KMS-11 (cell line): ENCODE data around the gene PREP.

Experiments used
- H2AFZ ChIP-seq: fragments of 200-600 bp; sonication (generic); 2 replicates; pipeline ENCODE4 v1.6.1; 2016; ENCODE audit warnings: antibody characterized with exemption, mixed run types, low read depth
- H3K27ac ChIP-seq: fragments of 200-600 bp; sonication (generic); 2 replicates; pipeline ENCODE4 v1.6.1; 2016; ENCODE audit warnings: mild to moderate bottlenecking, mixed run types
- H3K27me3 ChIP-seq: fragments of 200-600 bp; sonication (generic); 2 replicates; pipeline ENCODE4 v1.6.1; 2017; ENCODE audit warnings: mild to moderate bottlenecking, low read depth, mixed run types, moderate library complexity; ENCODE audit not compliant: insufficient read depth
- H3K36me3 ChIP-seq: fragments of 200-600 bp; sonication (generic); 2 replicates; pipeline ENCODE4 v1.6.1; 2017; ENCODE audit warnings: mild to moderate bottlenecking, mixed run types; ENCODE audit not compliant: insufficient read depth
- H3K4me1 ChIP-seq: fragments of 200-600 bp; sonication (generic); 2 replicates; pipeline ENCODE4 v1.6.1; 2016; ENCODE audit warnings: mild to moderate bottlenecking, low read depth, mixed run types; ENCODE audit not compliant: poor library complexity, severe bottlenecking
- H3K4me2 ChIP-seq: fragments of 200-600 bp; sonication (generic); 2 replicates; pipeline ENCODE4 v1.7.0; 2016; ENCODE audit warnings: mild to moderate bottlenecking, mixed run types
- H3K4me3 ChIP-seq: fragments of 200-600 bp; sonication (generic); IDR thresholded peaks from 2 replicates; pipeline ENCODE4 v1.6.1; 2017; ENCODE audit warnings: low read depth, low read length, mixed read lengths; ENCODE audit not compliant: insufficient read depth
- H3K79me2 ChIP-seq: fragments of 200-600 bp; sonication (generic); 2 replicates; pipeline ENCODE4 v1.6.1; 2016; ENCODE audit warnings: low read depth, mixed run types; ENCODE audit not compliant: insufficient read depth
- H3K9ac ChIP-seq: fragments of 200-600 bp; sonication (generic); 2 replicates; pipeline ENCODE4 v1.6.1; 2016; ENCODE audit warnings: mild to moderate bottlenecking, mixed run types
- H4K20me1 ChIP-seq: fragments of 200-600 bp; sonication (generic); 2 replicates; pipeline ENCODE4 v1.6.1; 2016; ENCODE audit warnings: mild to moderate bottlenecking, mixed run types; ENCODE audit not compliant: insufficient read depth
- TF ChIP-seq, protein P1 (sequence below): fragments of 200-600 bp; sonication (generic); conservative IDR thresholded peaks from 2 replicates; pipeline ENCODE4 v1.6.1; 2017; ENCODE audit warnings: low read depth, mild to moderate bottlenecking, antibody characterized with exemption, low read length, moderate library complexity, mixed read lengths

The PREP gene

DNA sequence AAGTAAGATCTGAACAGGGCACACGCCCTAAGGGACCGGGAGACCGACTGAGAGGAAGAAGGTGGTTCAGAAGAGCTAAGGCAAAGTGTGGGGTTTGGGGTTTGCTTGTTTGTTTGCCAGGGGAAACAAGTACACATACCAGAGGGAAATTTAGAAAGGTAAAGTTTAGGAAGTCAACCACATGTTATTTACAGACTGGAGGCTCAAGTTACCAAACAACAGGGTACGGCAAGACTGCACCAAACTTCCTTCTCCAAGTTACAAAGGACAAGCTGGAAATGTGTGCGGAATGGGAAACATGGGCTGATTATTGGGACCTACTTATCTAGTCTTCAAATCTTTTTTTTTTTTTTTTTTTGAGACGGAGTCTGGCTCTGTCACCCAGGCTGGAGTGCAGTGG is 11.2 kb downstream of the PREP start:
- Histone ChIP-seq H4K20me1 (no peaks in the 10 kb centered on the region), H3K9ac (no peak overlapping the region), H3K4me2 (no peak overlapping the region), H3K4me1 (no peaks in the 10 kb centered on the region), H3K79me2 (no peaks in the 10 kb centered on the region), H3K4me3 (no peak overlapping the region), H3K27me3 (no peaks in the 10 kb centered on the region), H2AFZ (no peak overlapping the region), H3K27ac (no peak overlapping the region), H3K36me3 (no peaks in the 10 kb centered on the region)
- TF ChIP-seq, protein P1, sequence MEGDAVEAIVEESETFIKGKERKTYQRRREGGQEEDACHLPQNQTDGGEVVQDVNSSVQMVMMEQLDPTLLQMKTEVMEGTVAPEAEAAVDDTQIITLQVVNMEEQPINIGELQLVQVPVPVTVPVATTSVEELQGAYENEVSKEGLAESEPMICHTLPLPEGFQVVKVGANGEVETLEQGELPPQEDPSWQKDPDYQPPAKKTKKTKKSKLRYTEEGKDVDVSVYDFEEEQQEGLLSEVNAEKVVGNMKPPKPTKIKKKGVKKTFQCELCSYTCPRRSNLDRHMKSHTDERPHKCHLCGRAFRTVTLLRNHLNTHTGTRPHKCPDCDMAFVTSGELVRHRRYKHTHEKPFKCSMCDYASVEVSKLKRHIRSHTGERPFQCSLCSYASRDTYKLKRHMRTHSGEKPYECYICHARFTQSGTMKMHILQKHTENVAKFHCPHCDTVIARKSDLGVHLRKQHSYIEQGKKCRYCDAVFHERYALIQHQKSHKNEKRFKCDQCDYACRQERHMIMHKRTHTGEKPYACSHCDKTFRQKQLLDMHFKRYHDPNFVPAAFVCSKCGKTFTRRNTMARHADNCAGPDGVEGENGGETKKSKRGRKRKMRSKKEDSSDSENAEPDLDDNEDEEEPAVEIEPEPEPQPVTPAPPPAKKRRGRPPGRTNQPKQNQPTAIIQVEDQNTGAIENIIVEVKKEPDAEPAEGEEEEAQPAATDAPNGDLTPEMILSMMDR: no peak

DNA sequence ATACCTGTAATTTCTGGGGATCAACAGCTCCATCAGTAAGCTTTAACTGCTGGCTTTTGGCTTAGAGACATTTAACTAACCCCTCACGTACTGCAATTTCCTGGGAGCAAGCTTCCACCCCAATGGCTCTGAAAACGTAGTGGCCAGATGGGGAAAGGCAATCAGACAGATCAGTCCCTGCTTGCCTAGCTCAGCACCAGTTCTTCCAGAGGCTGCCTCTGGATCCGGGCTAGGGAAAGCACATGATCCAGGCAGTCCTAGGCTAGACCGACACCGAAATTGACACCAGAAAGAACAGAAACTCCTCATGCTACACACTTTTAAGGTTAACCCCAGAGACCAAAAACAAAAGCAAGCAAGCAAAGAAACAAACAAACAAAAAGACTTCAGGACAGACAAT is 13.3 kb downstream of the PREP start:
- Histone ChIP-seq H3K27me3 (no peaks in the 10 kb centered on the region), H3K4me2 (no peak overlapping the region), H3K9ac (no peak overlapping the region), H3K36me3 (no peaks in the 10 kb centered on the region), H2AFZ (no peak overlapping the region), H4K20me1 (no peaks in the 10 kb centered on the region), H3K79me2 (no peaks in the 10 kb centered on the region), H3K27ac (no peak overlapping the region), H3K4me3 (no peak overlapping the region), H3K4me1 (peaks cover 4% of the 10 kb centered on the region)
- TF ChIP-seq, protein P1: no peak

DNA sequence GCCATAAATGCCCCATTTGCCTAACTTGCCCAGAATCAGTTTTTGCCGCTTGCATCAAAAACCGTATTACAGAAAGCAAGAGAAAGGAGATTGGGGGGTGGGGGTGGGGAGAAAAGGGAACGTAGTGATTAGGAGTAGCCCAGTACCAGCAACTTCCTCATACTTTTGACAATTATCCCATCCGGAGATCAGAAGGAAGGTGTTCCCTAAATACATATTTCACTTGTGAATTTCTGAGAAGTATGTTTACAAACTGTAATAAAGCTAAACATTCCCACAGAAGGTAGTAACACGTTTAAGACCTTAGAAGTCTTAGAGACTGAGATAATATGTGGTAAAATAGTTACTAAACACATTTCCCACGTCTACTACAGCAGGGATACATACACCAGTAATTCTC is 14.5 kb downstream of the PREP start:
- Histone ChIP-seq H3K4me3 (no peak overlapping the region), H3K79me2 (no peaks in the 10 kb centered on the region), H3K36me3 (no peaks in the 10 kb centered on the region), H3K27ac (no peak overlapping the region), H3K9ac (no peak overlapping the region), H3K4me1 (peaks cover 16% of the 10 kb centered on the region), H3K4me2 (no peak overlapping the region), H4K20me1 (no peaks in the 10 kb centered on the region), H3K27me3 (no peaks in the 10 kb centered on the region), H2AFZ (no peak overlapping the region)
- TF ChIP-seq, protein P1: no peak

DNA sequence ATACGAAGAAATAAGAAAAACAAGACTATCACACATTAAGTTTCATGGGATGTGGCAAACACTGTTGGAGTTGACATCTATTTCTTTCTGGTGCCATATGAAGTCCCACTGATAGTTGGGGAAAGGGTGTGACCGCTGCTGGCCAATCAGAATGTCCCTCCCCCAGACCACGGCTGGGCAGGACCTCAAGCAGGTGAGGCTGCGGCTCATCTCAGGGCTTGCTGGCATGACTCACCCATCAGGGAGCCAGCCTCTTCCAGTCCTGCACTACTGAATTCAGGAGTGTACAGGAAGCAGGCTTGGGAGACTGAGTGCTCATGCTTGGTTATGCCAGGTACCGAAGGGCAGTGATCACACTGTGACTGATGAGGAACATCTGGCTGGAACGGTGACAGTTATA is 18.9 kb downstream of the PREP start:
- Histone ChIP-seq H3K79me2 (no peaks in the 10 kb centered on the region), H3K27me3 (no peaks in the 10 kb centered on the region), H3K27ac (no peak overlapping the region)

More for the DNA sequence above, 18.9 kb downstream of the PREP start:
- no peak overlapping the region for H2AFZ ChIP-seq
- H4K20me1 ChIP-seq: no peaks in the 10 kb centered on the region
- H3K9ac ChIP-seq: no peak overlapping the region
- no peaks in the 10 kb centered on the region for H3K36me3 ChIP-seq
- no peak overlapping the region for H3K4me2 ChIP-seq
- TF ChIP-seq, protein P1: no peak
- peaks cover 23% of the 10 kb centered on the region for H3K4me1 ChIP-seq
- no peak overlapping the region for H3K4me3 ChIP-seq
